GM03348 (cell line): Measurements from ENCODE around the gene EDDM3A.
"Not testable (repeated sequence)": the region's sequence is repeated elsewhere in the genome, so short reads cannot be mapped to it uniquely, and the experiment has no call there.

Experiments used
- DNase-seq: peaks from one replicate; pipeline ENCODE4 v3.0.0; 2012; ENCODE audit warnings: low spot score

Gene EDDM3A

GRCh38 chr14:20733684-20734429 lies 11.8 kb upstream of the EDDM3A start:
- DNase-seq, result no peak

- no peak for DNase-seq
Measured at GRCh38 chr14:20734430-20734806, 11.3 kb upstream of the EDDM3A start.

GRCh38 chr14:20738292-20738691 lies 7.4 kb upstream of the EDDM3A start:
- not testable (repeated sequence) for DNase-seq

- DNase-seq, result no peak
Measured at GRCh38 chr14:20742132-20742531, 3.6 kb upstream of the EDDM3A start.

GRCh38 chr14:20743556-20743955 lies 2.1 kb upstream of the EDDM3A start:
- no peak for DNase-seq

GRCh38 chr14:20746566-20746965 lies 879 bp downstream of the EDDM3A start:
- DNase-seq, result no peak

GRCh38 chr14:20748439-20748838 lies 2.8 kb downstream of the EDDM3A start:
- DNase-seq, result no peak

GRCh38 chr14:20750194-20750593 lies 4.5 kb downstream of the EDDM3A start:
- DNase-seq, result no peak

GRCh38 chr14:20751963-20752562 lies 6.4 kb downstream of the EDDM3A start:
- DNase-seq, result no peak

- DNase-seq, result no peak
Measured at GRCh38 chr14:20754308-20754707, 8.6 kb downstream of the EDDM3A start.

GRCh38 chr14:20755037-20755436 lies 9.3 kb downstream of the EDDM3A start:
- no peak for DNase-seq

- no peak for DNase-seq
Measured at GRCh38 chr14:20757965-20758364, 12.3 kb downstream of the EDDM3A start.

GRCh38 chr14:20759465-20759864 lies 13.8 kb downstream of the EDDM3A start:
- not testable (repeated sequence) for DNase-seq

- no peak for DNase-seq
Measured at GRCh38 chr14:20760950-20761349, 15.3 kb downstream of the EDDM3A start.

- DNase-seq, result no peak
Measured at GRCh38 chr14:20768593-20768892, 22.9 kb downstream of the EDDM3A start.

- no peak for DNase-seq
Measured at GRCh38 chr14:20769421-20769820, 23.7 kb downstream of the EDDM3A start.

- DNase-seq, result no peak
Measured at GRCh38 chr14:20772650-20773049, 27.0 kb downstream of the EDDM3A start.

GRCh38 chr14:20774258-20774824 lies 28.7 kb downstream of the EDDM3A start:
- no peak for DNase-seq

- DNase-seq, result no peak
Measured at GRCh38 chr14:20775043-20775442, 29.4 kb downstream of the EDDM3A start.

- DNase-seq, result no peak
Measured at GRCh38 chr14:20775901-20776300, 30.2 kb downstream of the EDDM3A start.

- no peak for DNase-seq
Measured at GRCh38 chr14:20781803-20782202, 36.1 kb downstream of the EDDM3A start.

- no peak for DNase-seq
Measured at GRCh38 chr14:20782280-20782890, 36.7 kb downstream of the EDDM3A start.

GRCh38 chr14:20787025-20787424 lies 41.3 kb downstream of the EDDM3A start:
- DNase-seq, result no peak
